ENCODE results near the gene HSD11B2.

DNA sequence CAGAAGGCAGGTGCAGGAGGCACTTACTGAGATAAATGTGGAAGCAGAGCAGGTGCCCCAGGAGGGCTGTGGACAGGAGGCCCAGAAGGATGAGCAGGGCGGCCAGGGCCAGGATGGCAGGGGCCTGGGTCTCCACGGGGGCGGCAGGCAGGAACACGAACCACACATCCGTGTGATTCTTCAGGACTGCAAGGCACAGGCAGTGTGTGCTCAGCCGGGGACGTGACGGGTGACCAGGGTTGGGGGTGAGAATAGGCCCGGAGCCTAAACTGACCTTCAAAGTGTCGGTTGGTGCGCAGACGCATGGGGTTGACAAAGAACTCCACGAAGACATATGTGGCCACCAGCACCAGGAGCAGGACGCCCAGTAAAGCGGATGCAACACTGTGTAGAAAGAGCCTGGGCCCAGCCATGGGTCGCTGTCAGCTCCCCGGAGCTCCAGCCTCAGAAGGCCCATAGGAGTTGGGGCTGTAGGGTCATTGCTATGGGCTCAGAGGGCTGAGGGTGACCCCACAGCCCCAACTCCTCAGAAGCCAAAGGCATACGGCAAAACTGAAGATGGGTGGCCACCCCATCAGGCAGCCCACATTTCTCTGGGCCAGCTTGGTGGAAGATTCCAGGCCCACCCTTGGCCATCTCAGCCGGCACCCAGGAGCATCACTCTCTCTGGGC is 32.2 kb upstream of the HSD11B2 start:
- no peak for TF ChIP-seq EZH2 (IDR thresholded peaks at IDR 0.05; ENCODE audit: borderline replicate concordance, low read length)
- TF ChIP-seq, protein P1, sequence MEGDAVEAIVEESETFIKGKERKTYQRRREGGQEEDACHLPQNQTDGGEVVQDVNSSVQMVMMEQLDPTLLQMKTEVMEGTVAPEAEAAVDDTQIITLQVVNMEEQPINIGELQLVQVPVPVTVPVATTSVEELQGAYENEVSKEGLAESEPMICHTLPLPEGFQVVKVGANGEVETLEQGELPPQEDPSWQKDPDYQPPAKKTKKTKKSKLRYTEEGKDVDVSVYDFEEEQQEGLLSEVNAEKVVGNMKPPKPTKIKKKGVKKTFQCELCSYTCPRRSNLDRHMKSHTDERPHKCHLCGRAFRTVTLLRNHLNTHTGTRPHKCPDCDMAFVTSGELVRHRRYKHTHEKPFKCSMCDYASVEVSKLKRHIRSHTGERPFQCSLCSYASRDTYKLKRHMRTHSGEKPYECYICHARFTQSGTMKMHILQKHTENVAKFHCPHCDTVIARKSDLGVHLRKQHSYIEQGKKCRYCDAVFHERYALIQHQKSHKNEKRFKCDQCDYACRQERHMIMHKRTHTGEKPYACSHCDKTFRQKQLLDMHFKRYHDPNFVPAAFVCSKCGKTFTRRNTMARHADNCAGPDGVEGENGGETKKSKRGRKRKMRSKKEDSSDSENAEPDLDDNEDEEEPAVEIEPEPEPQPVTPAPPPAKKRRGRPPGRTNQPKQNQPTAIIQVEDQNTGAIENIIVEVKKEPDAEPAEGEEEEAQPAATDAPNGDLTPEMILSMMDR (conservative IDR thresholded peaks at IDR 0.05 in 1 of 2, IDR thresholded peaks at IDR 0.05 in 1 of 2; ENCODE audit: extremely low read depth in 1 of 2, insufficient read depth in 1 of 2, low read depth in 1 of 2, low read length in 2 of 2) = no peak

All from mammary epithelial cell (primary cell).